Measurements from ENCODE around the gene A2ML1. TPM values are rescaled to one million over a fixed set of nuclear protein-coding genes. Genes with fewer than 3 reads are reported as not detected.
"Not testable (repeated sequence)": the region's sequence is repeated elsewhere in the genome, so short reads cannot be mapped to it uniquely, and the experiment has no call there.

Gene A2ML1
- total RNA-seq, 1 experiment from 2014 or later: not detected

DNA sequence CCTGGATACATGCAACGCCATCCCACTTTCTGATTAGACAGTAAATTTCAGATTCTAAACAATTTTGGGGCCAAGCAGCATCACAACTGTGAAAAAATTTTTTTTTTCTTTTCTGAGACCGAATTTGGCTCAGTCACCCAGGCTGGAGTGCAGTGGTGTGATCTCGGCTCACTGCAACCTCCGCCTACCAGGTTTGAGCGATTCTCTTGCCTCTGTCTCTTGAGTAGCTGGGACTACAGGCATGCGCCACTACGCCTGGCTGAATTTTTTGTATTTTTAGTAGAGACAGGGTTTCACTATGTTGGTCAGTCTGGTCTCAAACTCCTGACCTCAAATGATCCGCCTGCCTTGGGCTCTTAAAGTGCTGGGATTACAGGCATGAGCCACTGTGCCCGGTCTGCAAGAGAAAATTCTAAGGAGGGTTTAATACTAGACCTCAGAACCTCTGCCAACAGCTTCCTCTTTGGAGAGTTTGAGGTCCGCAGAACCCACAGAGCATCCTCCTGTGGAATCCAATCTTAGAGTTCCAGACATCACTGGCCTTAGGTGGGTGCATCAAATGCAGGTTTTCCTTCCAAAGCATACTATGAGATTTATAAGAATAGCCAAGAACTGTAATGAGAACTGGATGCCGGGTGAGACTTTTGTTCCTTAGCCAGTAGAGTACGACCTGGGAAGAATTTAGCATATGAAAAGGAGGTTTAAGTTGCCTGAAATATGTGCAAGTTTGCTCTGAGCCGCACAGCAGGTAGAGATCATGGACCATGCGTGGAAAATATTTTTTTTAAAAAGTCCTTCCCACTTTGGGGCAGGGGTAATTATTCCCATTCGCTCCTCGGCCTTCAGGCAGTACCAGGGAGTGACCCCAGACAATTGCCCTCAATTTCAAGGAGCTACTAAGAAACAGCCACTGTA is 84.1 kb downstream of the A2ML1 start:
- H3K79me2 ChIP-seq (ENCODE audit: low read length): no peaks in the 10 kb centered on the region
- no peaks in the 10 kb centered on the region for H4K20me1 ChIP-seq (ENCODE audit: insufficient read depth, low read depth, low read length)
- no peak overlapping the region for H3K27ac ChIP-seq (ENCODE audit: low read length)
- no peak overlapping the region for H2AFZ ChIP-seq (ENCODE audit: low read length)
- peaks cover 33% of the 10 kb centered on the region for H3K4me1 ChIP-seq (ENCODE audit: low read length)
- DNase-seq: peak; percentile 28
- no peaks in the 10 kb centered on the region for H3K27me3 ChIP-seq (ENCODE audit: low read length)
- H3K9ac ChIP-seq (ENCODE audit: low read length): no peak overlapping the region
- no peak overlapping the region for H3K4me2 ChIP-seq (ENCODE audit: low read depth, low read length, poor library complexity, severe bottlenecking)
- H3K36me3 ChIP-seq (ENCODE audit: insufficient read depth, low read length): no peaks in the 10 kb centered on the region
- H3K9me3 ChIP-seq (ENCODE audit: low read length): no peaks in the 10 kb centered on the region
- H3K4me3 ChIP-seq (ENCODE audit: low read length): no peak overlapping the region
- no peaks in the 10 kb centered on the region for H3K9me2 ChIP-seq (replicated peaks; ENCODE audit: insufficient read depth, low read length)

DNA sequence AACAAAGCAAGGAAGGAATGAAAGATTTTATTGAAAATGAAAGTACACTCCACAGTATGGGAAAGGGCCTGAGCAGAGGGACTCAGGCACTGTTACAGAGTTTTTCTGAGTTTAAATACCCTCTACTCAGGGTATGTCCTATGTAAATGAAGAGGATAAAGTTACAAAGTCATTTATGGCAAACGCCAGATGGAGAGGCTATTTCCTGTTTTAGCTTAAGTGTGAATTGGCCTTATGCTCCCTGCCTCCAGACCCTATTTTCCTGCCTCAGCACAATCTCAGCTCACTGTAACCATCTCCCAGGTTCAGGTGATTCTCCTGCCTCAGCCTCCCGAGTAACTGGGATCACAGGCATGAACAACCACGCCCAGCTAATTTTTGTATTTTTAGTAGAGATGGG is 85.1 kb downstream of the A2ML1 start:
- no peak for DNase-seq
- Histone ChIP-seq H2AFZ (ENCODE audit: low read length) (no peak overlapping the region), H3K36me3 (ENCODE audit: insufficient read depth, low read length) (no peaks in the 10 kb centered on the region), H3K9me3 (ENCODE audit: low read length) (no peaks in the 10 kb centered on the region), H3K4me1 (ENCODE audit: low read length) (peaks cover 35% of the 10 kb centered on the region), H3K27me3 (ENCODE audit: low read length) (no peaks in the 10 kb centered on the region), H4K20me1 (ENCODE audit: insufficient read depth, low read depth, low read length) (no peaks in the 10 kb centered on the region), H3K4me2 (ENCODE audit: low read depth, low read length, poor library complexity, severe bottlenecking) (peak overlapping the region; percentile 28), H3K27ac (ENCODE audit: low read length) (no peak overlapping the region), H3K79me2 (ENCODE audit: low read length) (no peaks in the 10 kb centered on the region), H3K9ac (ENCODE audit: low read length) (no peak overlapping the region), H3K9me2 (replicated peaks; ENCODE audit: insufficient read depth, low read length) (no peaks in the 10 kb centered on the region), H3K4me3 (ENCODE audit: low read length) (no peak overlapping the region)

DNA sequence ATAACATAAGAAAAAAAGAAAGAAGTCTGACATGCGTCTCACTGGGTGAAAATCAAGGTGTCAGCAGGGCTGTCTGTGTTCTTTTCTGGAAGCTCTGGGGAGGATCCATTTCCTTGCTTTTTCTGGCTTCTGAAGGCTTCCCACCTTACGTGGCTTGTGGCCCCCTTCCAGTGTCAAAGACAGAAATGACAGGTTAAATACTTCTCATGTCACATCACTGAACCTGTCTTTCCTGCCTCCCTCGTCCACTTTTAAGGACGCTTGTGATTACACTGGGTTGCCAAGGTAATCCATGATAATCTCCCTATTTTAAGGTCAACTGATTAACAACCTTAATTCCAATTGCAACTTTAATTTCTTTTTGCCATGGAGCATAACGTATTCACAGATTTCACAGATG is 87.3 kb downstream of the A2ML1 start:
- Histone ChIP-seq H4K20me1 (ENCODE audit: insufficient read depth, low read depth, low read length) (no peaks in the 10 kb centered on the region), H3K4me2 (ENCODE audit: low read depth, low read length, poor library complexity, severe bottlenecking) (no peak overlapping the region), H3K9ac (ENCODE audit: low read length) (no peak overlapping the region), H2AFZ (ENCODE audit: low read length) (no peak overlapping the region), H3K9me3 (ENCODE audit: low read length) (no peaks in the 10 kb centered on the region), H3K79me2 (ENCODE audit: low read length) (no peaks in the 10 kb centered on the region), H3K4me3 (ENCODE audit: low read length) (no peak overlapping the region), H3K27ac (ENCODE audit: low read length) (no peak overlapping the region), H3K9me2 (replicated peaks; ENCODE audit: insufficient read depth, low read length) (no peaks in the 10 kb centered on the region), H3K27me3 (ENCODE audit: low read length) (no peaks in the 10 kb centered on the region), H3K4me1 (ENCODE audit: low read length) (peaks cover 28% of the 10 kb centered on the region), H3K36me3 (ENCODE audit: insufficient read depth, low read length) (no peaks in the 10 kb centered on the region)
- DNase-seq: no peak

DNA sequence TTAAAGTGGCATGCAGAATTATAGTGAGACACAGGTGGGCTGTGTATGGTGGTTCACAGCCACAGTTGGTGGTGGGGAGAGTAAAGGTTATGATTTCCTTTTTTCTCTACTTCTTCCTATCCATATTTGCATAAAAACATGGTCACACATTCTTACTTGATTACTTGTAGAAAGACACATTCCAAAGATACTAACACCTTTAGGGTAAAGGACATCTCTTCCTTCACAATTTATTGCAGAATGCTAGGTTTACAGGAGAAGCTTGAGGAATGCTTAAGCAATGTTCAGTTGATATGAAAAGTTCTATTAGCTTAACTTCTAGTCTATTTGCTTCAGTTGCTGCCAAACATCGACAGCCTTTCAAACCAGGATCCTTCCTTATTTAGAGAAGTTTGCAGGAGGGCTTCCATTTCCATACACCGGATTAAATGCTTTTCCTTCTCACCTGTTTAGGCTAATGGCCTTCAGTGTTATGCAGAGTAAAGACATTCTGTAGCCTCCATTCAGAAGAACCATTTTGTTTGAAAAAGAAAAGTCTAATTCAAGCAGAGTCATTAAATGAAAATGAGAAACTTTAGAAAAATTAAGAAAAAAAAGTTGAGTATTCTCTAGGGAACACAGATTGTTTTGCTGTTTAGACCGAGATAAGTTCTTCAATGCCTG is 89.3 kb downstream of the A2ML1 start:
- Histone ChIP-seq H3K27ac (ENCODE audit: low read length) (no peak overlapping the region), H3K9ac (ENCODE audit: low read length) (no peak overlapping the region), H4K20me1 (ENCODE audit: insufficient read depth, low read depth, low read length) (no peaks in the 10 kb centered on the region), H3K9me2 (replicated peaks; ENCODE audit: insufficient read depth, low read length) (no peaks in the 10 kb centered on the region), H2AFZ (ENCODE audit: low read length) (no peak overlapping the region), H3K9me3 (ENCODE audit: low read length) (no peaks in the 10 kb centered on the region), H3K36me3 (ENCODE audit: insufficient read depth, low read length) (no peaks in the 10 kb centered on the region), H3K79me2 (ENCODE audit: low read length) (no peaks in the 10 kb centered on the region), H3K4me2 (ENCODE audit: low read depth, low read length, poor library complexity, severe bottlenecking) (no peak overlapping the region), H3K27me3 (ENCODE audit: low read length) (no peaks in the 10 kb centered on the region), H3K4me1 (ENCODE audit: low read length) (peaks cover 39% of the 10 kb centered on the region), H3K4me3 (ENCODE audit: low read length) (no peak overlapping the region)
- DNase-seq: no peak

DNA sequence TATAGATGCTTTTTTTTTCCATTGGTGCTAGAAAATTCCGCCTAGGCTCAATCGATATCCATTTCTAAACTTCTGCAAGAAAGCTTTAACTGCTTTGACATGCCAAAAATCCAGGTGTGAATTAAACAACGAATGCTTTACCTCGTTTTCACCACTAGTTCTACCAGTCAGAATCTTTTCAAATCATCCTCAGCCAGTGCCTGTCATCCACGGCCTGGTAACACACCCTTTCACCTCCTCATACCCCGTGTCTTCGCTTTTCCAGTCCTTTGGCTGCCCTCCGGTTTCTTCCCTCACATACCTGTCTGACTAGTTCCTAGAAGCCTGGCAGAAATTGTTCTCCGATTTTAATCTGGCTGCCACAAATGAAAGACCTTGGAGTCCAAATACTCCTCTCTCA is 90.5 kb downstream of the A2ML1 start:
- H3K4me3 ChIP-seq (ENCODE audit: low read length): no peak overlapping the region
- no peak overlapping the region for H2AFZ ChIP-seq (ENCODE audit: low read length)
- H3K27me3 ChIP-seq (ENCODE audit: low read length): no peaks in the 10 kb centered on the region
- H3K9ac ChIP-seq (ENCODE audit: low read length): no peak overlapping the region
- H3K79me2 ChIP-seq (ENCODE audit: low read length): no peaks in the 10 kb centered on the region
- no peak overlapping the region for H3K27ac ChIP-seq (ENCODE audit: low read length)
- no peak overlapping the region for H3K4me2 ChIP-seq (ENCODE audit: low read depth, low read length, poor library complexity, severe bottlenecking)
- no peaks in the 10 kb centered on the region for H3K9me3 ChIP-seq (ENCODE audit: low read length)
- H4K20me1 ChIP-seq (ENCODE audit: insufficient read depth, low read depth, low read length): no peaks in the 10 kb centered on the region
- peak; percentile 67 for DNase-seq
- H3K9me2 ChIP-seq (replicated peaks; ENCODE audit: insufficient read depth, low read length): no peaks in the 10 kb centered on the region
- H3K4me1 ChIP-seq (ENCODE audit: low read length): peaks cover 29% of the 10 kb centered on the region
- H3K36me3 ChIP-seq (ENCODE audit: insufficient read depth, low read length): no peaks in the 10 kb centered on the region

DNA sequence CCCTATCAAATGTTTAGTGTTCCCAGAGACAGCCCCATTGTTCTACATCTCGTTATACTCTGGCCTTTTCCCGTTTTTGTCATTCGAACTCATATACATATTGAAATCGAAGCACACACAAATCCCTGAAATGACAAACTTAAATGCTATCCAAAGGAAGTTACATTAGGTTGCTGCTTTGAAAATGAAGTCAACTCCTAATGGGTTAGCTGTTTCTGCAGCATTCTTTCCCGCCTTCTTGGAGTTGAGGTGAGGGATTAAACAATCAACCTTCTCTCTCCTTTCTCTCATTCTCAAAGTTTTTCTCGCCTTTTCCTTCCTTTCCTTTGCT is 91.2 kb downstream of the A2ML1 start:
- peaks cover 29% of the 10 kb centered on the region for H3K4me1 ChIP-seq (ENCODE audit: low read length)
- no peaks in the 10 kb centered on the region for H3K36me3 ChIP-seq (ENCODE audit: insufficient read depth, low read length)
- H3K4me2 ChIP-seq (ENCODE audit: low read depth, low read length, poor library complexity, severe bottlenecking): peak overlapping the region; percentile 81
- no peaks in the 10 kb centered on the region for H3K79me2 ChIP-seq (ENCODE audit: low read length)
- H3K9me3 ChIP-seq (ENCODE audit: low read length): no peaks in the 10 kb centered on the region
- H3K27ac ChIP-seq (ENCODE audit: low read length): no peak overlapping the region
- DNase-seq: no peak
- peak overlapping the region; percentile 78 for H3K9ac ChIP-seq (ENCODE audit: low read length)
- peak overlapping the region; percentile 71 for H3K4me3 ChIP-seq (ENCODE audit: low read length)
- no peaks in the 10 kb centered on the region for H3K9me2 ChIP-seq (replicated peaks; ENCODE audit: insufficient read depth, low read length)
- peak overlapping the region; percentile 97; the same call in 1 of the 2 replicates for H2AFZ ChIP-seq (ENCODE audit: low read length)
- no peaks in the 10 kb centered on the region for H4K20me1 ChIP-seq (ENCODE audit: insufficient read depth, low read depth, low read length)
- H3K27me3 ChIP-seq (ENCODE audit: low read length): no peaks in the 10 kb centered on the region

DNA sequence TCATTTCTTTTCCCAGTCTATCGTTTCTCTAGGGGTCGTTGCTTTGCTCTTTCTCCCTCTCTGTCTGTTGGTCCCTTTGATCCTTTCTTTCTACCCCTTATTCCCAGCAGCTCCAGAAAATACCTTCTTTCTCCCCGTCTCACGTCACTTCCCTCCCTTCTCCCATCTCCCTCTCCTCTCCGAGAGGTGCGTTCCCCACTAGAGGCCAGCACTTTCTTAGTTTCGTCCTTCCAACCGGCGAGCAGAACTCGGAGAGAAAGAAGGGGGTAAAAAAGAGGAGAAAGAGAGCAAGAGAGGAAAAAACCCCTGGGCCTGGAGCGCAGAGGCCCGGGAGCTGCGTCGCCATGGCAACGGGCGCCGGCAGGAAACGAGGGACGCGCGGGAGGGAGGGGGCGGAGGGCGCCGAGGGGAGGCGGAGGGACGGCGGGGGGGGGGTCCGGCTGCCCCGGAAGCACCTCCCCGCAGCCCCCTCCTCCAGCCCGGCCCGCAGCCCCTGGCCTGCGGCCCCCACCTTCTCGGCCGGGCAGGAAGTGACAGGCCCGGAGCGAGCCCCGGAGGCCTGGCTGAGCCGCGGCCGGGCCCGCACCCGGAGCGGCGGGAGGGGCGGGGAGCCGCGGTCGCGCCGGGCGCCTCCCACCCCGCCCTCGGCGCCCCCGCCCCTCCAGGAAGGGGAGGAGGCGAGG is 91.8 kb downstream of the A2ML1 start, which contains the start of gene PHC1:
Gene PHC1 (plus strand): TSS at position 477 of the 683 bp plus-strand sequence. CDS start 3,169 bp downstream, outside the sequence.
- Histone ChIP-seq H3K9ac (ENCODE audit: low read length) (peak within 1 kb of the TSS; percentile 78), H2AFZ (ENCODE audit: low read length) (peak within 1 kb of the TSS; percentile 97), H3K4me3 (ENCODE audit: low read length) (peak within 1 kb of the TSS; percentile 93), H3K4me2 (ENCODE audit: low read depth, low read length, poor library complexity, severe bottlenecking) (peak within 1 kb of the TSS; percentile 86), H3K4me1 (ENCODE audit: low read length) (peaks cover 29% of the 10 kb centered on the region)
- H3K36me3 ChIP-seq (ENCODE audit: insufficient read depth, low read length); H3K9me2 ChIP-seq (replicated peaks; ENCODE audit: insufficient read depth, low read length); H3K27me3 ChIP-seq (ENCODE audit: low read length); H3K9me3 ChIP-seq (ENCODE audit: low read length); H3K79me2 ChIP-seq (ENCODE audit: low read length); H4K20me1 ChIP-seq (ENCODE audit: insufficient read depth, low read depth, low read length); H3K27ac ChIP-seq (ENCODE audit: low read length): not testable (repeated sequence)
- peak; percentile 88 for DNase-seq
